Measurements from ENCODE around the gene PTGES. TPM values are rescaled to one million over a fixed set of nuclear protein-coding genes. Genes with fewer than 3 reads are reported as not detected.
A peak's percentile ranks its signal among the peaks of the same experiment; 100 is the strongest.

The PTGES gene
- total RNA-seq, 1 donor from 2014 or later = 2.5 TPM

GRCh38 chr9:129756191-129756590, 3.3 kb upstream of the PTGES start:
- Histone ChIP-seq H2AFZ (ENCODE audit: low read depth, low read length) (no peak overlapping the region), H3K27me3 (ENCODE audit: insufficient read depth, low read length) (peaks cover 6% of the 10 kb centered on the region), H3K4me3 (ENCODE audit: insufficient read depth, low read depth, low read length) (no peak overlapping the region), H3K36me3 (ENCODE audit: insufficient read depth, low read length) (no peaks in the 10 kb centered on the region), H3K9ac (ENCODE audit: low read length) (no peak overlapping the region), H4K20me1 (ENCODE audit: insufficient read depth, low read length) (no peaks in the 10 kb centered on the region), H3K9me3 (ENCODE audit: insufficient read depth, low read depth, low read length) (no peaks in the 10 kb centered on the region), H3K4me2 (ENCODE audit: low read length) (no peak overlapping the region), H3K79me2 (ENCODE audit: insufficient read depth, low read length) (no peaks in the 10 kb centered on the region), H3K4me1 (ENCODE audit: insufficient read depth, low read length) (peaks cover 12% of the 10 kb centered on the region), H3K27ac (ENCODE audit: low read depth, low read length) (no peak overlapping the region)
- no peaks in the 10 kb centered on the region for H3K36me3 Mint-ChIP-seq (ENCODE audit: low read depth, unreplicated experiment)
- no peak overlapping the region for H3K27ac Mint-ChIP-seq (ENCODE audit: unreplicated experiment)
- H3K27me3 Mint-ChIP-seq (ENCODE audit: low read depth, unreplicated experiment) = peaks cover 35% of the 10 kb centered on the region
- peaks cover 7% of the 10 kb centered on the region for H3K4me1 Mint-ChIP-seq (ENCODE audit: low read depth, unreplicated experiment)
- no peak for TF ChIP-seq EZH2 (IDR thresholded peaks at IDR 0.05; ENCODE audit: insufficient read depth, low read length)
- TF ChIP-seq, protein P1, sequence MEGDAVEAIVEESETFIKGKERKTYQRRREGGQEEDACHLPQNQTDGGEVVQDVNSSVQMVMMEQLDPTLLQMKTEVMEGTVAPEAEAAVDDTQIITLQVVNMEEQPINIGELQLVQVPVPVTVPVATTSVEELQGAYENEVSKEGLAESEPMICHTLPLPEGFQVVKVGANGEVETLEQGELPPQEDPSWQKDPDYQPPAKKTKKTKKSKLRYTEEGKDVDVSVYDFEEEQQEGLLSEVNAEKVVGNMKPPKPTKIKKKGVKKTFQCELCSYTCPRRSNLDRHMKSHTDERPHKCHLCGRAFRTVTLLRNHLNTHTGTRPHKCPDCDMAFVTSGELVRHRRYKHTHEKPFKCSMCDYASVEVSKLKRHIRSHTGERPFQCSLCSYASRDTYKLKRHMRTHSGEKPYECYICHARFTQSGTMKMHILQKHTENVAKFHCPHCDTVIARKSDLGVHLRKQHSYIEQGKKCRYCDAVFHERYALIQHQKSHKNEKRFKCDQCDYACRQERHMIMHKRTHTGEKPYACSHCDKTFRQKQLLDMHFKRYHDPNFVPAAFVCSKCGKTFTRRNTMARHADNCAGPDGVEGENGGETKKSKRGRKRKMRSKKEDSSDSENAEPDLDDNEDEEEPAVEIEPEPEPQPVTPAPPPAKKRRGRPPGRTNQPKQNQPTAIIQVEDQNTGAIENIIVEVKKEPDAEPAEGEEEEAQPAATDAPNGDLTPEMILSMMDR (IDR thresholded peaks at IDR 0.05; ENCODE audit: insufficient read depth, low read depth, low read length) = no peak
- no peak overlapping the region for H3K4me3 Mint-ChIP-seq (ENCODE audit: unreplicated experiment)
- DNase-seq (ENCODE audit: low read depth) = no peak
- H3K9me3 Mint-ChIP-seq (ENCODE audit: unreplicated experiment) = no peaks in the 10 kb centered on the region
- no peak for FAIRE-seq

DNA sequence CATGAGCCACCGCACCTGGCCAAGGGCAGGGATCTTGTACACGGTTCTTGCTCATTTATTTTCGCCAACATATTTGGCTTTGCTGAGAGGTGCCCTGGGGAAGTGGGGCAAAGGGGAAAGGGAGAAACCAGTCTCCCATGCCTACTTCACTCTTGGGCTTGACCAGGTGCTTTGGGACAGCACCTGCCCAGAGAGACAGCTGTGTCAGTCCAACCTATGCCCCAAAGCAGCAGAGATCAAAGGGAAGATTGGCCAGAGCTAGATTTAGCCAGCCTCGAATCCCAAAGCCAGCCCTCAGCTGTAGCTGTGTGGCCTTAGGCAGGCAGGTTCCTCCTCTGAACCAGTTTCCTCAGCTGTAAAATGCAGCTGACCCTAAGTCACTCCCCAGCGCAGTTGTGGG, 2.3 kb upstream of the PTGES start:
- Histone ChIP-seq H3K9me3 (ENCODE audit: insufficient read depth, low read depth, low read length) (no peaks in the 10 kb centered on the region), H3K27ac (ENCODE audit: low read depth, low read length) (no peak overlapping the region), H3K79me2 (ENCODE audit: insufficient read depth, low read length) (no peaks in the 10 kb centered on the region), H3K36me3 (ENCODE audit: insufficient read depth, low read length) (no peaks in the 10 kb centered on the region), H4K20me1 (ENCODE audit: insufficient read depth, low read length) (no peaks in the 10 kb centered on the region), H3K4me1 (ENCODE audit: insufficient read depth, low read length) (peaks cover 17% of the 10 kb centered on the region), H2AFZ (ENCODE audit: low read depth, low read length) (no peak overlapping the region), H3K4me3 (ENCODE audit: insufficient read depth, low read depth, low read length) (no peak overlapping the region), H3K9ac (ENCODE audit: low read length) (no peak overlapping the region), H3K27me3 (ENCODE audit: insufficient read depth, low read length) (peaks cover 6% of the 10 kb centered on the region), H3K4me2 (ENCODE audit: low read length) (no peak overlapping the region)
- H3K4me1 Mint-ChIP-seq (ENCODE audit: low read depth, unreplicated experiment) = peaks cover 7% of the 10 kb centered on the region
- no peaks in the 10 kb centered on the region for H3K36me3 Mint-ChIP-seq (ENCODE audit: low read depth, unreplicated experiment)
- no peak overlapping the region for H3K4me3 Mint-ChIP-seq (ENCODE audit: unreplicated experiment)
- no peak for TF ChIP-seq EZH2 (IDR thresholded peaks at IDR 0.05; ENCODE audit: insufficient read depth, low read length)
- TF ChIP-seq, protein P1 (IDR thresholded peaks at IDR 0.05; ENCODE audit: insufficient read depth, low read depth, low read length) = no peak
- FAIRE-seq (no peak), DNase-seq (ENCODE audit: low read depth) (no peak)
- H3K9me3 Mint-ChIP-seq (ENCODE audit: unreplicated experiment) = no peaks in the 10 kb centered on the region
- H3K27ac Mint-ChIP-seq (ENCODE audit: unreplicated experiment) = no peak overlapping the region
- peaks cover 35% of the 10 kb centered on the region for H3K27me3 Mint-ChIP-seq (ENCODE audit: low read depth, unreplicated experiment)

DNA sequence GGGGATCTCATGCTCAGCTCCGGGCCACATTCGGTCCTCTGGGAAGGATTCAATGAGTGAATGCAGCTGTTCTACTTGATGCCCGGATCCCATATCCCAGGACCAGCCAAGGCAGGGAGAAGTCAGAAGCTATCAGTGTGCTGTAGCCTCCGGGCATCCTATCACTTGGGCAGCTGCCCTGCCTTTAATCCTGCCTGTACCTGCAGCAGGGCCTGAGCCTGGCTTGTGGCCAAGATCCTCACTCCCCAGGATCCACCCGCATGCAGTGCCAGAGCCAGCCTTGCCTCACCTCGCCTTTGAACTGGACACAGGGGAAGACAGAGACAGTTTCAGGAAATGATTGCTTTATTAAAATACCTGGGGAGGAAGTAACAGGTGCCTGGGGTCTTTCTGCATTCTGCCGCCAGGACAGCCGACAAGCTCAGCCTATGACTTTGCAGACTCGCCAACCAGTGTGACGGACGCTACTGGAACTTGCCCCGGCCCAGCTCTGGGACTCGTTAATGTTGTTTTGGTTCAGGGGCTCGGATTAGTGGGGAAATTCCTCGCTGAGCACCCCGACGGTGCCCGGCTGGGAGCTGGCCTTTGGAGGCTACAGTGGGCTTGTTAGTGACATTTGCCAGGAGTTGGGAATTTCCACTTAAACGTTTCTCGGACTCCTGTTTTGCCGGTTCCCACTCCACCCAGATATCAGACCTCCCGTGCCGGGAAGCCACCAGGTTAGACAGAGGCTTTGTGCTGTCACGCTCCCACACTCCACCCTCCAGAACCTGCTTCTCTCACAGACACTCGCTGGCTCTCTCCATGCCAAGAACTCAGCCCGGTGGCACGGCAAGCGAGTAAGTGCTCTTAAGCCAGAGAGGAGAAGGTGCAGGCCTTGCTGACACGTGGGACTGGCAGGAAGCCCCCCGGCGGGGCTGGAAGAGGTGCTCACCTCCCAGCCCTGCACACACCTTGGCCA, 721 bp downstream of the PTGES start:
- no peak for FAIRE-seq
- Histone ChIP-seq H3K9me3 (ENCODE audit: insufficient read depth, low read depth, low read length) (no peaks in the 10 kb centered on the region), H3K4me3 (ENCODE audit: insufficient read depth, low read depth, low read length) (no peak overlapping the region), H3K9ac (ENCODE audit: low read length) (no peak overlapping the region), H3K79me2 (ENCODE audit: insufficient read depth, low read length) (no peaks in the 10 kb centered on the region), H3K4me1 (ENCODE audit: insufficient read depth, low read length) (peaks cover 29% of the 10 kb centered on the region), H3K27ac (ENCODE audit: low read depth, low read length) (no peak overlapping the region), H2AFZ (ENCODE audit: low read depth, low read length) (peak overlapping the region; percentile 50), H3K36me3 (ENCODE audit: insufficient read depth, low read length) (no peaks in the 10 kb centered on the region), H4K20me1 (ENCODE audit: insufficient read depth, low read length) (no peaks in the 10 kb centered on the region), H3K4me2 (ENCODE audit: low read length) (peak overlapping the region; percentile 76), H3K27me3 (ENCODE audit: insufficient read depth, low read length) (peaks cover 6% of the 10 kb centered on the region)
- TF ChIP-seq, protein P1 (IDR thresholded peaks at IDR 0.05; ENCODE audit: insufficient read depth, low read depth, low read length) = no peak
- no peak for TF ChIP-seq EZH2 (IDR thresholded peaks at IDR 0.05; ENCODE audit: insufficient read depth, low read length)
- H3K9me3 Mint-ChIP-seq (ENCODE audit: unreplicated experiment) = no peaks in the 10 kb centered on the region
- no peak for DNase-seq (ENCODE audit: low read depth)
- H3K27me3 Mint-ChIP-seq (ENCODE audit: low read depth, unreplicated experiment) = peaks cover 23% of the 10 kb centered on the region
- H3K4me3 Mint-ChIP-seq (ENCODE audit: unreplicated experiment) = peak overlapping the region; percentile 40
- peak overlapping the region; percentile 47 for H3K27ac Mint-ChIP-seq (ENCODE audit: unreplicated experiment)
- no peaks in the 10 kb centered on the region for H3K36me3 Mint-ChIP-seq (ENCODE audit: low read depth, unreplicated experiment)
- peaks cover 5% of the 10 kb centered on the region for H3K4me1 Mint-ChIP-seq (ENCODE audit: low read depth, unreplicated experiment)
